Mesenteric fat pad (tissue), 1 donor: ENCODE measurements around the gene STK16. TPM values are rescaled to one million over a fixed set of nuclear protein-coding genes. Genes with fewer than 3 reads are reported as not detected.

ENCODE experiments used
- microRNA-seq: library from miRNA; unstranded; fragments of <30 nt; microRNA quantifications from one replicate; pipeline ENCODE4 v1.2.0, GENCODE V29; 2020; ENCODE audit warnings: borderline number of aligned reads
- total RNA-seq: library from RNA; stranded (reverse); fragmentation: NEBNext Ultra II Directional; extraction: Animal tissue kit (Norgen Biotek cat#: 25700); gene quantifications from one replicate; pipeline ENCODE4 v1.2.1, GENCODE V29; 2021
- donor health status: DM: yes; HTN: yes; CAD: no.

STK16 gene
- total RNA-seq, 1 donor from 2014 or later: 16.1 TPM

Small RNAs within 50 kb of the gene (microRNA-seq; reads per million reads assigned to microRNA genes)
- gene MIR153-1: not detected

Other genes with a start within 250 kb of the STK16 start
- gene CFAP65, start 204.0 kb upstream of the STK16 start, total RNA-seq: not detected
- gene IHH, start 184.6 kb upstream of the STK16 start, total RNA-seq: 0.26 TPM
- 13.8 TPM for gene NHEJ1, start 84.7 kb upstream of the STK16 start, total RNA-seq
- gene SLC23A3, start 75.5 kb upstream of the STK16 start, total RNA-seq: 0.93 TPM
- gene CNPPD1, start 68.6 kb upstream of the STK16 start, total RNA-seq: 82.8 TPM
- 68.1 TPM for gene RETREG2, start 67.2 kb upstream of the STK16 start, total RNA-seq
- gene ZFAND2B, start 38.7 kb upstream of the STK16 start, total RNA-seq: 31.3 TPM
- 36.5 TPM for gene ABCB6, start 26.5 kb upstream of the STK16 start, total RNA-seq
- 59.0 TPM for gene ATG9A, start 15.8 kb upstream of the STK16 start, total RNA-seq
- gene ANKZF1, start 15.7 kb upstream of the STK16 start, total RNA-seq: 15.9 TPM
- gene GLB1L, start within 50 bp of the STK16 start, total RNA-seq: 13.5 TPM
- not detected for gene TUBA4B, start 7.8 kb downstream of the STK16 start, total RNA-seq
- gene TUBA4A, start 8.4 kb downstream of the STK16 start, total RNA-seq: 21.7 TPM
- 67.5 TPM for gene DNAJB2, start 33.9 kb downstream of the STK16 start, total RNA-seq
- gene PTPRN, start 63.9 kb downstream of the STK16 start, total RNA-seq: not detected
- not detected for gene RESP18, start 87.3 kb downstream of the STK16 start, total RNA-seq
- gene DNPEP, start 142.4 kb downstream of the STK16 start, total RNA-seq: 78.6 TPM
- 62.5 TPM for gene DES, start 172.9 kb downstream of the STK16 start, total RNA-seq
- 4.7 TPM for gene SPEG, start 189.4 kb downstream of the STK16 start, total RNA-seq